Breast epithelium (tissue), 3 donors: ENCODE data around the gene RXFP4.

Experiments
- CTCF ChIP-seq, 3 donors: fragments of 450-650 bp; IDR thresholded peaks; one replicate each; pipeline ENCODE4 v1.5.1; 2016 to 2017; ENCODE audit warnings: antibody characterized with exemption in 3 of 3, mild to moderate bottlenecking in 3 of 3, moderate library complexity in 3 of 3
- POLR2A ChIP-seq: fragments of 450-650 bp; IDR thresholded peaks from one replicate; pipeline ENCODE4 v1.6.1; 2016; ENCODE audit warnings: antibody characterized with exemption, mild to moderate bottlenecking, moderate library complexity

GRCh38 chr1:155970531-155971167, 29.2 kb downstream of the RXFP4 start:
- TF ChIP-seq POLR2A = no peak
- TF ChIP-seq CTCF (IDR thresholded peaks at IDR 0.05) = no peak
